Fibroblast of the conjunctiva (primary cell): Measurements from ENCODE around the gene AMZ2.
A peak's percentile ranks its signal among the peaks of the same experiment; 100 is the strongest.

ENCODE experiments used
- DNase-seq: peaks from one replicate; pipeline ENCODE4 v3.0.0-alpha.2; 2010; ENCODE audit warnings: low read depth

AMZ2 gene

DNA sequence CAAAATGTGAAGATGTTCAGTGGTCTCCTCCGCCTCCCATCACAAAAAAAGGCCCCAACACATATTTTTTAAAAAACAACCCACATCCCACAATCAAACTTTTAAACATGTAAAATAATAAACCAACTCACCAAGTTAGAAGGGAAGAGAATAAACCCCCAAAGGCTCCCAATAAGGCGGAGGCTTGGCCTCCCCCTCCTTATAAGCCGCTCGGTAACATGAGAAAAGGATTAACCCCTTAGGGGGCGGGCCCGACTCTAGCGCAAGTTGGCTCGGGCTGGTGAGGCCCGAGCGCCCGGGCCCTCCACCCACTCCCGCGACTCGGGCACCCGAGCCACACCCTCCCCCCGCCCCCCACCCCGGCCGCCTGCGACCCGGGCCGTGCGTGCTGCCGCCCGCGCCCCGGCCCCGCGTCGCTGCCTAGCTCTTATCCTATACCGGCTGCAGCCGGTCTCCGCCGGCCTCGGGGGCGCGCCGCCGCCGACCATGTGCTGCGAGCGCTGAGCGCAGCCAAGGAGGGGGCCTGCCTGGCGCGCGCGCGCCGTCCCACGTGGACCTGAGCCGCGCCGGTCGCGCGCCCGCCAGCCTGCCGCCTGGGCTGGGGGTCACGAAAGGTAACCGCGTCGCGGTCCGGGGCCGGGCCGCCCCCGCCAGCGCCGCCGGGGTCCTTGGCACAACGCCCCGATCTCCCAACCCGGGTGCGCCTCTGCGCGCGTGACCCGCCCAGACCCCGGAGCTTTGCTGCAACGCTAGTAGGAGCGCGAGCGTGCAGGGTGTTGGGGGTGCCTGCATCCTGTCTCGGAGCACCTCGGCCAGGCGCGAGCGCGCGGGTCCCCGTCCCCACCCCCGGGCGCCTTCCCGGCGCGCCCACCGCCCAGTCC is 43.4 kb downstream of the AMZ2 start, which contains the start of the genes ARSG and SLC16A6:
ARSG (plus strand) TSS at position 541 of the 881 bp plus-strand sequence. CDS start 15,999 bp downstream, outside the sequence.
SLC16A6 (minus strand) TSS at position 173 of the 881 bp plus-strand sequence. CDS start 12,807 bp downstream, outside the sequence.
- no peak for DNase-seq

DNA sequence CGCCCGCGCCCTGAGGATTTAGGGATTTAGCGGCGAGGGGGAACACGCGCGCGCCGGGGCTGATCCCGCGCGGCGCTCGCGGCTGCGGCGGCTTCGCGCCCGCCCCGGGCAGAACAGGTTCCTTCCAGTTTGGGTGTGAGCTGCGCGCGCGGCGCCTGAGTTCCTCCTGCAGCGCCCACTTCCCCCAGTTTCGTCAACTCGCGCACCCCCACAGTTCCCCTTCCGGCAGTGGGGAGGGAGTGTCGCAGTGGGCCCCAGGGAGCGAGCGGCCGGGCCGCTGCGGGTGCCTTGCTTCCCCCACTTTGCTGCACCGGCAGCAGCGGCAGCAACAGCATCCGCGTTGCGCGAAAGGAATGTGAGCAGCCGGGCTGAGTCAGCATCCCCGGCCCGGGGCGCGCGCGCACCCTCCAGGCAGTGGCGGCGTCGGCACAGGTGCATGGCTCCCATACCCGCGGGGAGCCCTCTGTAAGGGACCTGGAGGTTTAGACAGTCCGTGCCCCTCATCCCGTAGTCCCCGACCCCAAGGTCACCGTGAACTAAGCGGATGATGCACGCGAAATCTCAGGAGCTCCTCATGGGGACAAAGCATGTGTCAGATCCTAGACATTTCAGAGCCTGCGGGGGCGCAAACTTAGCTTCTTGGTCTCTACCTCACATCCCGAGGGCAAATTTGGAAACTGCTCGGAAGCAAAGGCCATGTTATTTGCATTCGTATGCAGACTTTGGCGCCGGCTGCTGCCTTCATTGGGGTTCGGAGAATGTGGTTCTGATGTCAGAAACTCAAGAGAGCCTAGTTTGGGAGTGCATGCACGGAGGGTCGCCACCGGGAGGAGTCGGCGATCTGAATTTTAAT is 44.2 kb downstream of the AMZ2 start:
- DNase-seq: no peak

DNA sequence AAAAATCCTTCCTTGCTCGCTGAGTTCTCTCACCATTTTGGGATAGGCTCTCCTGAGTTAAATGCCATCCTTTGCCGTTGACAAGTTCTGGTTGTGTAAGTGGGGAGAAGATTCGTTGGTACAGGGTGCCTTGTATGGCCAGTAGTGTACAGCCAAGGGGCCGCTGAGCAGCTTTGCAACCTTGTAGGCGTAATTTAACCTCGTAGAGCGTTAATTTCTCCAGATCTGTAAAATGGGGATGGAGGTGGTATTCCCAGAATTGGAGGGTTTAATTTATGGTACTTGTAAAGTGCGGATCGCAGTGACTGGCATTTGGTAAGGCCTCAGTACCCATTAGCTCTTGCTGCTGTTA is 44.8 kb downstream of the AMZ2 start:
- DNase-seq: no peak

DNA sequence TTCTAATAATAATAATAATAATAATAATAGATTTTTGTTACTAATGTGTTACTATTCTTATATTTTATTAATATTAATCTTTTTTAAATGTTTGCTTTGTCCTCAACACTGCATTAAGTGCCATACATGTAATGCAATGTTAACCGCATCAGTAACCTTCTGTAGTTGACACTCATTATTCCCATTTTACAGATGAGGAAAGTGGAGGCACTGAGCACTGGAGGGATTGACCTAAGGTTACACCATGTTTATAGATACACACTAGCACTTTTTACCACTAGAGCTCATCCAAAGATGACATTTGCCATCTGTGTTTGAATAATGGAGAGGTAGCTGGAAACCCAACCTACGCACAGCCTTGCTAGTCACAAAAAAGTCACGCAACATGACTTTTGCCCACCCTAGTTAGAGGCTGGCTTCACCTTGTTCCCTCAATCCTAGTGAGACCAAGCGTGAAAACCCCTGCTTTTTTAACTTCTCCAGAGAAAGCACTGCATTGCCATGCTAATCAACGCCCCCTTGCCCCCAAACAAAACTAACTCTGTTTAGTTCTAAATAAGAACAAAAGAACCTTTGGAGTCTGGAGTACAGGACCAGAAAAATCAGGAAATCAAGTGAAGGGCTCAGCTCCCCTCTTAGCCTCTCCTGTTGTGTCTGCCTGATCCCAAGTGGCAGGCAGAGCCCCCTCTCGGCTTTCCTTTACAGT is 45.8 kb downstream of the AMZ2 start:
- no peak for DNase-seq

DNA sequence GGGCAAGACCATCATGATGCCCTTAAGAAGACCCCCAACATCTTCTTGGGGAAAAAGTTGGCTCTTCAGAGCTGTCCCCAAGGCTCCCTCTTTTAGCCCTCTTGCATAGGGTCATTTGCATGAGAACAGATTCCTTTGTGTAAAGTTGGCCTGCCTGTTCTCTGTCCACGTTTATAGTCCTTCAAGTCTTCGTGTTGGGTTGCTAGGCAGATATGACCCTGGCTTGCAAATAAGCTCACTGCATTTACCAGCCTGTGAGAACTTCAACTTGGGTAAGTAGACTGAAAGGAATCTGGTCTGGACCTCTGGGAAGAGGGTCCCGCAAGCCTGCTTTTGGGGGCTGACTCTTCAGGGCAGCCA is 46.3 kb downstream of the AMZ2 start:
- DNase-seq: no peak

DNA sequence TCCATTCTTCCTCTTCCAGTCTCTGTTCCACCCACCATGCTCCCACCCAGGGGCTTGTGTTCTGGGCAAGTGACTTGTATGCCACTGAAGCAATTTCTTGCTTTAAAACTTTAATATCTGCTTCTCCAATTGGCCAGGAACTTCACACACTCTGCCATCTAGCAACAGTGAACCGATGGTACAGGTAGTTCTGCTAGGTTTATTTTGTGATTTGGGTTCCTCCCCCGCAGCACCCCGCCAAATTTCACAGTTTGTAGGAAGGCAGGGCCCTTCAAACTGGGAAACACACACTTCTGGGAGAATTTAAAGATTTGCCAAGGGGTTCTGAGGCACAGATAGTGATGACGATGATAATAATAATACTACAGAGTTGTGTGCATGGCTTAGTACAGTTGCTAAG is 46.8 kb downstream of the AMZ2 start:
- DNase-seq: no peak

DNA sequence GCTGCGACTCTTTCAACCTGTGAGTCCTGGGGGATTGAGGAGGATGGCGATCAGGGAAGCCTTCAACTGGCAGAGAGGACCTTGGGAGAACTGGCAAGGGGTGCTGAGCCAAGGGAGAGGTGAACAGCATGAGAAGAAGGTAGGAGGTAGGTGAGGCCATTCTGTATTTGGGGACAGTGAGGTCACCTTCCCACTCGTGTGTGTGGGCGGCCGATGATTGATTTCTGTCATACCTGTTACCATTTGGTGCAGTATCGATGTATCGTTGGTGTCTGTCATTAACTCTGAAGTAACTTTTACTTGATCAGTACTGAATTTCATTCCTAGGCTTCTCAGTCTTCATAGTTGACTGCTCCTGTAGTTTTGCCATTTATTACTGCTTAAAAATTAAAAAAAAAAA is 47.2 kb downstream of the AMZ2 start:
- DNase-seq: no peak

DNA sequence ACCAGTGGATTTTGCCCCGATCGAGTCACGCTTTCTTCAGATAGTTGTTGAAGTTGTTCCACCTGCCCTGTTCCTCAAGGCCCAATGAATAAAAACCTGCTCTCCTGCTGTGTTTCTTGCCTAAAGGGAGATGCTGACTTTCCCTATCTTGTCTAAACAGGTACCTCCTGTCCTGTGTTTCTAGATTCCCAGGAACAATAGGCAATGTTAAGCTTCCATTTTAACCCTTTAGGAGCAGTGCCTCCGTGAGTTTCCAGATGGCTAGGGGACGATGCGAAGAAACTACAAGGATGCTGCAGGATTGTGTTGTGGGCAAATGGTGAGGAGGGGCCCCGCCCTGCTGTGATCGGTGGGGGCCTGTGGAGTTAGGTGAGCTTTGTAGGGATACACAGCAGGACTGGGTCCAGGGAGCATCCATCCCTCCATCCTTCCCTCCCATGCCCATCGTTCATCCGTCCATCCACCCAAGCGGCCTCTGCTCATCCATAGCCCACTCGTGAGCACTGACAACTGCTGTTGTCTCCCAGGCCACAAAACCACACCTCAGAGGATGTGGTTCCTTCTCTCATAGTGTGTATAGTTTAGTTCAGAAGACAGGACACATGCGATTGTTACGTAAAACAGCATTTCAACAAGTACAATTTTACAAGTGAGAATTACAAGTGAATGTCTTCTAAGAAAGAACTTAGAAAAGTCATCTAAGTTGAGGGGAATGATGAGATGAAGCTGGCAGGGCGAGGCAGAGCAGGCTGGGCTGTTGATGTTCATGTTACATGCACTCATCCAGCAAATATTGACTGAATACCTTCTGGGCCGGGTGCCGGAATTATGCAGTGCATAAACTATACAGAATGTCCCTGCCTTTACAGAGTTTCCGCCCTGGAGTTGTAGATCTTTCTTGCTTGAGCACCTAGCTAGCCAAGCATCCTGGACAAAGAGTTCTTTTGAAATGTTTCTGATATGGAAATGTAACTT is 48.7 kb downstream of the AMZ2 start:
- no peak for DNase-seq

DNA sequence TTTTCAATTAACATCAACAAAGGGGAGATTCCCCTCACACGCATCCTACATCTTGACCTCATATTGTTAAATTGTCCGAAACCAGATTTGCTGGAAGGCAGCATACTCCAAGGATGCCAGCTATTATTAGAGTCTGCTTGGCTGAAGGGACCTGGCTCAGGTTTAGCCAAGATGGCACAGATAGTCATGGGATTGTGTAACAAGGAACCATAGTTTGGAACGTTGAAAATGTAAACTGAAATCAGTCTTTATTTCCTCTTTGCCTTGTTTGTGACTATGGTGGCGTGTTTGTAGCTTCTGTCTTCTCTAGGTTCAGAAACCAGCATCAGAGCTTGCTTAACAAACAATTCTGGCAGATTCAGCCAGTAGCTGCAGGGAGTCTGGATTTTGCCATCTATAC is 49.4 kb downstream of the AMZ2 start:
- DNase-seq: no peak

DNA sequence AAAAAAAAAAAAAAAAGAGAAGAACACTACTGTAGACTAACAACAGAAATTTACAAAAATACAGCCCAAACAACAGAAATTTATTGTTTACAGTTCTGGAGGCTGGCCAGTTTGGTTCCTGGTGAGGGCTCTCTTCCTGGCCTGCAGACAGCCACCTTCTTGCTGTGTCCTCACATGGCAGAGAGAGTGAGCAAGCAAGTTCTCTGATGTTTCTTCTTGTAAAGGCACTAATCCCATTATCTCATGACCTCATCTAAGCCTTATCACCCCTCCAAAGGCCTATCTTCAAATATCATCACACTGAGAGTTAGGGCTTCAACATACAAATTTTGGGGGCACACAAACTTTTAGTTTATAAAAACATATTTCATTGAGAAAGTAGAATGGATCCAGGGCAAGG is 50.8 kb downstream of the AMZ2 start:
- DNase-seq: no peak

DNA sequence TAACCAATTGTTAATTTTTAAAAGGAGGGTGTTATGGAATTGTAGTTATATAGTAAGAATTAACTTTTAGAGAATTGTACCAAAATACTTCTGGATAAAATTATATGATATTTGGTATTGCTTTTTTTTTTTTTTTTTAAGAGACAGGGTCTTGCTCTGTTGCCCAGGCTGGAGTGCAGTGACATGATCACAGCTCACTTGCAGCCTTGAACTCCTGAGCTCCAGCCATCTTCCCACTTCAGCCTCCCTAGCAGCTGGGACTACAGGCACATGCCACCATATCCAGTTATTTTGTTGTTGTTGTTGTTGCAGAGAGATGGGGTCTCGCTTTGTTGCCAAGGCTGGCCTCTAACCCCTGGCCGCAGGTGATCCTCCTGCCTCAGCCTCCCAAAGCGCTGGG is 52.0 kb downstream of the AMZ2 start:
- no peak for DNase-seq

DNA sequence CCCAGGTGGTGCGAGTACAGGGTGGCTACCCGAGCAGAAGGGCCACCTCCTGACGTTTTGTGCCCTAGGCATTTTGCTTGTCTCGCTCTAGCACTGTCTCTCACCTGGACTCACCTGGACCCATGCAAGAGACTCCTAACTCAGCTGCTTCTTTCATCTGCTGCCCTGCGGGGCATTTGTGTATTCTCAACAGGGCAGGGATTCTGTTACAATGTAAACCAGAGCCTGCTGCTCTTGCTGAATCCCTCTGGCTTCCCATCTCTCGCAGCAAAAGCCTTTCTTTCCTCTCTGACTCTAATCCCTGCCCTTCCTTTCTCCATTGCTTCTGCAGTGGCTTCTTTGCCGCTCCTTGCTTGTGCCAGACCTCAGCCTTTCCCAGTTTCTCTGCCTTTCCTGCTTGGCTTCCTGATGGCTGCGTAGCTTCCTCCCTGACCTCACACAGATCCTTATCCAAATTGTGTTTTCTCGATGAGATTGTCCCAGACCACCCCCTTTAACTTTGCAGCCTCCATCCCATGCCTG is 53.7 kb downstream of the AMZ2 start:
- DNase-seq: no peak

DNA sequence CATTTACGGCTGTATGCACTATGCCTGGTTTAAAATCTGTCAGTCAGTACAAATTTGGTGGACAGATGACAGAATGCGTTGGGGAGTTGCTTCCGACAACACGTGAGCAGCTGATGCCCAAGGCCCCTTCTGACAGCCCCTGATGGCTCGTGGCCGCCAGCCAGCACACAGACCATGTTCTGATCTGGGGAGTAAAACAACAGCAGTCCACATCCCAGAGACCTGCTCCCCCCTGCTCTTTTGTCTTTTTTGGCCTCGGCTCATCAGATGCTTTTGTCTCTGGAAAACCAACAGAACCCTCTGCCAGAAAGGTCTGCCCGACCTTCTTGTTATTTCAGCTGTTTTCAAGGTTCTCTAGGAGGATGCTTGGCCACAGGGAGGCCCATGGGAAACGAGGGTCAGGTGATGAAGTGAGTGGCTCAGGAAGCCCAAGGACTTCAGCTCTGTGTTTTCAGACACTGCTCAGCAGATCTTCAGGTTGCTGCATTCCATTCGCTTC is 54.3 kb downstream of the AMZ2 start:
- peak; percentile 26 for DNase-seq

DNA sequence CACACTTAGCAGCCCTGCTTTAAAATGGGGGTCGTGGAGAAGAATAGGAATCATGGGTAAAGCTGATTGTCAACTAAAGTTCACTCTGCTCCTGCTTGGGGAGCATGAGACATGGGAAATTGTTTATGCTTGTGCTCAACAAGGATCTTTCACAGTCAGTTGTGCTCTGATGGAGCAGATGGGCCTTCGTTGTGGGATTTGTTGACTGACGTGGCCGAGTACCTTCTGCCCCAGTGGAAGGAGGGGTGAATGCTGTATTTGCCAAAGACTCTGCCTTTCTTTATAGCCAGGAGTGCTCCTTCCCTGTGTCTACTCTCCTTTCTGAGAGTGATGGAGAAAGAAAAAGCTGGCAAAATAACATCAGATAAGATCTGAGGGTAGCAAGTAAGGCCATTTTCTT is 54.8 kb downstream of the AMZ2 start:
- no peak for DNase-seq

DNA sequence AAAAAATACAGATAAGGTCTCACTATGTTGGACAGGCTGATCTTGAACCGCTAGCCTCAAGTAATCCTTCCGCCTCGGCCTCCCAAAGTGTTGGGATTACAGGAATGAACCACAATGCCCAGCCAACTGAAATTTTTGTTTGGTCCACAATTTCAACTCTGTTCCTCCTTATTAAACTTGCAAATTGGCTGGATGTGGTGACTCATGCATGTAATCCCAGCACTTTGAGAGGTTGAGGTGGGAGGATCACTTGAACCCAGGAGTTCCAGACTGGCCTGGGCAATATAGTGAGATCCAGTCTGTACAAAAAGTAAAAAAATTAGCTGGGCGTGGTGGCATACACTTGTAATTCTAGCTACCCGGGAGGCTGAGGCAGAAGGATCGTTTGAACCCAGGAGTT is 56.9 kb downstream of the AMZ2 start:
- DNase-seq: no peak

DNA sequence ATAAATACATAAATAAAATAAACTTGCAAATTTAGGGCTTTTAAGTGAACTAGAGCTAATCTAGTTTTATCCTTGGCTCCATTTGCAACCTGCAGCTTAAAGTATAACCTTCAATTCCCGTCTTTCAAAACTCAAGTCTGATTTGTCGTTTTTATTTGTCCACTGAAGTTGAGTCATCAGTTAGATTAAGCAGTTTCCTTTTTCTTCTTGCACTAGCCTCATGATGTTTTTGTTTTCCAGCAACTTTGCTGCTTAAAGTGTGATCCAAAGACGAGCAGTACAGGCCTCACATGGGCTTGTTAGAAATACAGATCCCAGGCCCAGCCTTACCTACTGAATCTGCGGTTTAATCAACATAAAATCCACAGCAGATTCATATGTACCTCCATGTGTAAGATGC is 57.3 kb downstream of the AMZ2 start:
- no peak for DNase-seq
